Measurements from ENCODE around the gene ZNF444. TPM values are rescaled to one million over a fixed set of nuclear protein-coding genes. Genes with fewer than 3 reads are reported as not detected.
A peak's percentile ranks its signal among the peaks of the same experiment; 100 is the strongest.
"Not testable (repeated sequence)": the region's sequence is repeated elsewhere in the genome, so short reads cannot be mapped to it uniquely, and the experiment has no call there.

ZNF444 gene
- total RNA-seq, 1 experiment from 2014 or later: 84.0 TPM

DNA sequence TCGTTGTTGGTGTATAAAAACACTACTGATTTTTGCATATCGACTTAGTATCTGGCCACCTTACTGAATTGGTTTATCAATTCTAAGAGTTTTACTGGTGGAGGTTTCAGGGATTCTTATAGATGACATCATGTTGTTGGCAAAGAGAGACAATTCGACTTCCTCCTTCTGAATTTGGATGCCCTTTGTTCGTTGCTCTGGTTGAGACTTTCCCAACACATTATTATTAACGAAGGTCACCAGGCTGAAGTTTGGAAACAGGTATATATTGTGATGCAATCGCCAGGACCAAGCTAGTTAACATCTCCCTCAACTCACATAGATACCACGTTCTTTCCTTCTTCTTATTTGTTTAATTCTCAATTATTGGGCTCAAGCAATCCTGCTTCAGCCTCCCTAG, 58.6 kb downstream of the ZNF444 start (continued):
- TF ChIP-seq, protein P1, sequence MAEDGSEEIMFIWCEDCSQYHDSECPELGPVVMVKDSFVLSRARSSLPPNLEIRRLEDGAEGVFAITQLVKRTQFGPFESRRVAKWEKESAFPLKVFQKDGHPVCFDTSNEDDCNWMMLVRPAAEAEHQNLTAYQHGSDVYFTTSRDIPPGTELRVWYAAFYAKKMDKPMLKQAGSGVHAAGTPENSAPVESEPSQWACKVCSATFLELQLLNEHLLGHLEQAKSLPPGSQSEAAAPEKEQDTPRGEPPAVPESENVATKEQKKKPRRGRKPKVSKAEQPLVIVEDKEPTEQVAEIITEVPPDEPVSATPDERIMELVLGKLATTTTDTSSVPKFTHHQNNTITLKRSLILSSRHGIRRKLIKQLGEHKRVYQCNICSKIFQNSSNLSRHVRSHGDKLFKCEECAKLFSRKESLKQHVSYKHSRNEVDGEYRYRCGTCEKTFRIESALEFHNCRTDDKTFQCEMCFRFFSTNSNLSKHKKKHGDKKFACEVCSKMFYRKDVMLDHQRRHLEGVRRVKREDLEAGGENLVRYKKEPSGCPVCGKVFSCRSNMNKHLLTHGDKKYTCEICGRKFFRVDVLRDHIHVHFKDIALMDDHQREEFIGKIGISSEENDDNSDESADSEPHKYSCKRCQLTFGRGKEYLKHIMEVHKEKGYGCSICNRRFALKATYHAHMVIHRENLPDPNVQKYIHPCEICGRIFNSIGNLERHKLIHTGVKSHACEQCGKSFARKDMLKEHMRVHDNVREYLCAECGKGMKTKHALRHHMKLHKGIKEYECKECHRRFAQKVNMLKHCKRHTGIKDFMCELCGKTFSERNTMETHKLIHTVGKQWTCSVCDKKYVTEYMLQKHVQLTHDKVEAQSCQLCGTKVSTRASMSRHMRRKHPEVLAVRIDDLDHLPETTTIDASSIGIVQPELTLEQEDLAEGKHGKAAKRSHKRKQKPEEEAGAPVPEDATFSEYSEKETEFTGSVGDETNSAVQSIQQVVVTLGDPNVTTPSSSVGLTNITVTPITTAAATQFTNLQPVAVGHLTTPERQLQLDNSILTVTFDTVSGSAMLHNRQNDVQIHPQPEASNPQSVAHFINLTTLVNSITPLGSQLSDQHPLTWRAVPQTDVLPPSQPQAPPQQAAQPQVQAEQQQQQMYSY (CRISPR knock-in tag; IDR thresholded peaks at IDR 0.05): no peak
- TF ChIP-seq ETV6 (CRISPR knock-in tag; IDR thresholded peaks at IDR 0.05): no peak
- no peak for TF ChIP-seq FOXP1 (CRISPR knock-in tag; IDR thresholded peaks at IDR 0.05; ENCODE audit: borderline replicate concordance)
- no peak for TF ChIP-seq MLX (CRISPR knock-in tag; IDR thresholded peaks at IDR 0.05)

DNA sequence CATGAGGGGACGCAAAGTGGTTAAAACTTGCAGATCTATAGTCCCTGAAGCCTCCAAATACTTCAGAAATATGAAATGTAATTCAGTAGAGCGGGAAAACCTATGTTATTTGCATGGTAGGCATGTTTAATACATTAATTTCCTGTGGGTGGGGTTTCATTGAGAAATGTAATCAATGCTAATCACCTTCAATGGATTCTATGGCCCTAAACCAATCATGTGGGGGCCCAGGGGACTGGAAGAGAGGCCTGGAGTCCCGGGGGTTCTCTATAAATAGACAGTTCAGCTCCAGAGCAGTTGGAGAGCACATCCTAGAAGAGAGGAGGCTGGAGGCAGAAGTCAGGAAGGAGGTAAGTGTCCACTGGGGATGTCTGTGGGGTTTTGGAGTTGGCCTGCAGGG, 60.9 kb downstream of the ZNF444 start, which contains the start of gene ZSCAN5C:
TSS of gene ZSCAN5C (plus strand) at position 301 of the 400 bp plus-strand sequence. CDS start 3,641 bp downstream, outside the sequence.
- Mint-ChIP-seq H3K4me1 (peaks cover 7% of the 10 kb centered on the region; the same call in 1 of the 2 replicates), H3K9me3 (no peaks in the 10 kb centered on the region), H3K36me3 (no peaks in the 10 kb centered on the region), H3K27me3 (ENCODE audit: low read depth) (peaks cover 22% of the 10 kb centered on the region), H3K27ac (no peak within 1 kb of the TSS), H3K4me3 (no peak within 1 kb of the TSS)
- TF ChIP-seq, protein P2, sequence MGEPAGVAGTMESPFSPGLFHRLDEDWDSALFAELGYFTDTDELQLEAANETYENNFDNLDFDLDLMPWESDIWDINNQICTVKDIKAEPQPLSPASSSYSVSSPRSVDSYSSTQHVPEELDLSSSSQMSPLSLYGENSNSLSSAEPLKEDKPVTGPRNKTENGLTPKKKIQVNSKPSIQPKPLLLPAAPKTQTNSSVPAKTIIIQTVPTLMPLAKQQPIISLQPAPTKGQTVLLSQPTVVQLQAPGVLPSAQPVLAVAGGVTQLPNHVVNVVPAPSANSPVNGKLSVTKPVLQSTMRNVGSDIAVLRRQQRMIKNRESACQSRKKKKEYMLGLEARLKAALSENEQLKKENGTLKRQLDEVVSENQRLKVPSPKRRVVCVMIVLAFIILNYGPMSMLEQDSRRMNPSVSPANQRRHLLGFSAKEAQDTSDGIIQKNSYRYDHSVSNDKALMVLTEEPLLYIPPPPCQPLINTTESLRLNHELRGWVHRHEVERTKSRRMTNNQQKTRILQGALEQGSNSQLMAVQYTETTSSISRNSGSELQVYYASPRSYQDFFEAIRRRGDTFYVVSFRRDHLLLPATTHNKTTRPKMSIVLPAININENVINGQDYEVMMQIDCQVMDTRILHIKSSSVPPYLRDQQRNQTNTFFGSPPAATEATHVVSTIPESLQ (CRISPR knock-in tag; IDR thresholded peaks at IDR 0.05): no peak
- TF ChIP-seq ZNF263 (CRISPR knock-in tag; IDR thresholded peaks at IDR 0.05; ENCODE audit: low read depth) (no peak), EMX1 (CRISPR knock-in tag; IDR thresholded peaks at IDR 0.05) (no peak), FOXP4 (CRISPR knock-in tag; IDR thresholded peaks at IDR 0.05) (no peak), SOX15 (CRISPR knock-in tag; IDR thresholded peaks at IDR 0.05) (no peak), MXD4 (CRISPR knock-in tag; IDR thresholded peaks at IDR 0.05; ENCODE audit: borderline replicate concordance) (no peak), NFYB (CRISPR knock-in tag; conservative IDR thresholded peaks at IDR 0.05; ENCODE audit: low read depth) (no peak), ZNF219 (CRISPR knock-in tag; IDR thresholded peaks at IDR 0.05; ENCODE audit: borderline replicate concordance) (no peak), USF2 (CRISPR knock-in tag; IDR thresholded peaks at IDR 0.05) (no peak), ZNF416 (CRISPR knock-in tag; IDR thresholded peaks at IDR 0.05) (no peak), CBFB (CRISPR knock-in tag; IDR thresholded peaks at IDR 0.05; ENCODE audit: low read depth) (no peak), ZBTB43 (CRISPR knock-in tag; IDR thresholded peaks at IDR 0.05) (no peak), IRF2 (CRISPR knock-in tag; IDR thresholded peaks at IDR 0.05; ENCODE audit: borderline replicate concordance, low read depth) (no peak)
- TF ChIP-seq, protein P3, sequence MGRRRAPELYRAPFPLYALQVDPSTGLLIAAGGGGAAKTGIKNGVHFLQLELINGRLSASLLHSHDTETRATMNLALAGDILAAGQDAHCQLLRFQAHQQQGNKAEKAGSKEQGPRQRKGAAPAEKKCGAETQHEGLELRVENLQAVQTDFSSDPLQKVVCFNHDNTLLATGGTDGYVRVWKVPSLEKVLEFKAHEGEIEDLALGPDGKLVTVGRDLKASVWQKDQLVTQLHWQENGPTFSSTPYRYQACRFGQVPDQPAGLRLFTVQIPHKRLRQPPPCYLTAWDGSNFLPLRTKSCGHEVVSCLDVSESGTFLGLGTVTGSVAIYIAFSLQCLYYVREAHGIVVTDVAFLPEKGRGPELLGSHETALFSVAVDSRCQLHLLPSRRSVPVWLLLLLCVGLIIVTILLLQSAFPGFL (CRISPR knock-in tag; IDR thresholded peaks at IDR 0.05; ENCODE audit: borderline replicate concordance): no peak
- CTCF ChIA-PET: no interaction called here
- ATAC-seq (no peak), DNase-seq (ENCODE audit: low spot score) (no peak)
- POLR2A ChIA-PET: no interaction called here

DNA sequence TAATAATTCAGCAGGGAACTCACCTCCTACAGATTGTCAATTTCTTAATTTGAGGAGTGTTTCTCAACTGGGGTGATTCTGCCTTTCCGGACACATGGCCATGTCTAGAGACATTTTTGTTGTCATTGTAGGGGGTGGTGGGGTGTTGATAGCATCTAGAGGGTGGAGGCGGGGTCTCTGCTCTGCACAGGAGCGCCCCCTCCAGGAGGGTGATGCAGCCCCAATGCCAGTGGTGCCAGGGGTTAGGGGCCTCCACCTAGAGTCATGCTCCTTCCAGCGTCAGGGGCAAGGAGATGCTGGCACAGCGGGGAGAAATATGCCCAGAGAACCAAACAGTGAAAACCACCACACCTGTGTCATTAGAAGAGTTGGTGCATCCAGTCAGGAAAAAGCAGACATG, 66.5 kb downstream of the ZNF444 start:
- H3K27me3 Mint-ChIP-seq (ENCODE audit: low read depth): peaks cover 18% of the 10 kb centered on the region
- H3K36me3 Mint-ChIP-seq; H3K27ac Mint-ChIP-seq; DNase-seq (ENCODE audit: low spot score); H3K9me3 Mint-ChIP-seq; CTCF ChIA-PET; H3K4me1 Mint-ChIP-seq; H3K4me3 Mint-ChIP-seq; POLR2A ChIA-PET: not testable (repeated sequence)
- ATAC-seq: peak; percentile 95
